Breast epithelium (tissue), 4 donors: Measurements from ENCODE around the gene TBL2. TPM values are rescaled to one million over a fixed set of nuclear protein-coding genes. Genes with fewer than 3 reads are reported as not detected.
"Not testable (repeated sequence)": the region's sequence is repeated elsewhere in the genome, so short reads cannot be mapped to it uniquely, and the experiment has no call there.

Experiments used
- DNase-seq, 2 donors: peaks; one replicate each; pipeline ENCODE4 v3.0.0-alpha.2; 2019; ENCODE audit warnings: low spot score in 2 of 2
- H3K27ac ChIP-seq, 2 donors: fragments of 200-600 bp; sonication (generic) in 1 of 2; one replicate each; pipeline ENCODE4 v1.5.1; 2016 to 2019; ENCODE audit warnings: mild to moderate bottlenecking in 1 of 2
- H3K27me3 ChIP-seq, 2 donors: fragments of 200-600 bp; sonication (generic) in 1 of 2; one replicate each; pipeline versions ENCODE4 v1.5.1 to v1.6.0; 2017 to 2019; ENCODE audit warnings: control low read depth in 1 of 2, mild to moderate bottlenecking in 1 of 2
- H3K36me3 ChIP-seq: fragments of 200-600 bp; one replicate; pipeline ENCODE4 v1.5.1; 2019
- H3K4me1 ChIP-seq, 2 donors: fragments of 200-600 bp; sonication (generic); one replicate each; pipeline ENCODE4 v1.5.1; 2016 to 2019; ENCODE audit warnings: control low read depth in 1 of 2
- H3K4me3 ChIP-seq, 3 donors: fragments of 200-600 bp; sonication (generic); 1 replicate in 2 of 3; 2 replicates in 1 of 3; pipeline ENCODE4 v1.5.1; 2016 to 2019; ENCODE audit warnings: mild to moderate bottlenecking in 3 of 3, moderate library complexity in 2 of 3
- H3K9me3 ChIP-seq, 2 donors: fragments of 200-600 bp; sonication (generic) in 1 of 2; one replicate each; pipeline ENCODE4 v1.5.1; 2016 to 2019; ENCODE audit warnings: control low read depth in 1 of 2
- CTCF ChIP-seq, 3 donors: fragments of 450-650 bp; IDR thresholded peaks; one replicate each; pipeline ENCODE4 v1.5.1; 2016 to 2017; ENCODE audit warnings: antibody characterized with exemption in 3 of 3, mild to moderate bottlenecking in 3 of 3, moderate library complexity in 3 of 3
- POLR2A ChIP-seq: fragments of 450-650 bp; IDR thresholded peaks from one replicate; pipeline ENCODE4 v1.6.1; 2016; ENCODE audit warnings: antibody characterized with exemption, mild to moderate bottlenecking, moderate library complexity
- POLR2AphosphoS5 ChIP-seq, 3 donors: sonication (generic); formaldehyde crosslinking; IDR thresholded peaks; one replicate each; pipeline ENCODE4 v1.6.1; 2017; ENCODE audit warnings: antibody characterized with exemption in 3 of 3
- intact Hi-C: fragments of 100-400 bp; cut with DNase I; formaldehyde crosslinking; loops from one replicate; pipeline ENCODE4 v1.15.1; 2023; ENCODE audit warnings: low total_unique reads
- total RNA-seq, 3 donors: library from RNA; depleted of rRNA; stranded (reverse); fragments of >200 nt; gene quantifications; one replicate each; pipeline ENCODE4 v1.1.0, GENCODE V29; 2016

TBL2 gene
- total RNA-seq, 3 donors from 2014 or later, result 31.0 to 39.3 (median 32.1) TPM

GRCh38 chr7:73526896-73527821, 51.2 kb downstream of the TBL2 start:
- H3K9me3 ChIP-seq, result no peaks in the 10 kb centered on the region
- no peaks in the 10 kb centered on the region for H3K36me3 ChIP-seq
- intact Hi-C loops, result no loop called here
- no peak overlapping the region for H3K4me3 ChIP-seq
- no peak for TF ChIP-seq POLR2AphosphoS5 (IDR thresholded peaks at IDR 0.05)
- no peak for TF ChIP-seq POLR2A
- no peak for TF ChIP-seq CTCF (IDR thresholded peaks at IDR 0.05)
- no peaks in the 10 kb centered on the region for H3K4me1 ChIP-seq
- no peak for DNase-seq
- no peak overlapping the region for H3K27ac ChIP-seq
- H3K27me3 ChIP-seq, result no peaks in the 10 kb centered on the region

GRCh38 chr7:73526158-73526494, 52.3 kb downstream of the TBL2 start:
- intact Hi-C loops, DNase-seq, H3K27ac ChIP-seq, H3K27me3 ChIP-seq, H3K4me3 ChIP-seq, H3K9me3 ChIP-seq, H3K36me3 ChIP-seq, H3K4me1 ChIP-seq: not testable (repeated sequence)

- peak; percentile 98 for DNase-seq
- H3K4me3 ChIP-seq, result peak within 1 kb of the TSS; percentile 86 to 88 (median 87)
- H3K27me3 ChIP-seq, result no peaks in the 10 kb centered on the region
- TF ChIP-seq POLR2AphosphoS5 (IDR thresholded peaks at IDR 0.05), result peak; percentile 79 to 93 (median 90)
- no peak for TF ChIP-seq POLR2A
- peak; percentile 21 to 50 (median 46) for TF ChIP-seq CTCF (IDR thresholded peaks at IDR 0.05)
- H3K9me3 ChIP-seq, result no peaks in the 10 kb centered on the region
- H3K36me3 ChIP-seq, result no peaks in the 10 kb centered on the region
- H3K4me1 ChIP-seq, result peaks cover 3 to 15% of the 10 kb centered on the region in 2 donors
- intact Hi-C loops, result no loop called here
- H3K27ac ChIP-seq, result peak within 1 kb of the TSS; percentile 94
Measured at GRCh38 chr7:73522105-73522872, 56.1 kb downstream of the TBL2 start, which contains the start of gene BAZ1B. Gene BAZ1B, minus strand, starts transcription at chr7:73522293. Its CDS starts 360 bp downstream, at chr7:73521933.

GRCh38 chr7:73521636-73522104, 56.7 kb downstream of the TBL2 start:
- intact Hi-C loops, result no loop called here
- Histone ChIP-seq H3K27ac (peak overlapping the region; percentile 94), H3K4me1 (peaks cover 3 to 15% of the 10 kb centered on the region in 2 donors), H3K9me3 (no peaks in the 10 kb centered on the region), H3K36me3 (no peaks in the 10 kb centered on the region), H3K4me3 (peak overlapping the region; percentile 86 to 88 (median 87)), H3K27me3 (no peaks in the 10 kb centered on the region)
- TF ChIP-seq POLR2A, result no peak
- no peak for TF ChIP-seq CTCF (IDR thresholded peaks at IDR 0.05)
- DNase-seq, result peak; percentile 20 to 53

- Histone ChIP-seq H3K36me3 (no peaks in the 10 kb centered on the region), H3K27me3 (no peaks in the 10 kb centered on the region), H3K9me3 (no peaks in the 10 kb centered on the region), H3K4me3 (peak overlapping the region; percentile 86 to 88 (median 87)), H3K27ac (peak overlapping the region; percentile 94), H3K4me1 (peaks cover 3 to 15% of the 10 kb centered on the region in 2 donors)
- intact Hi-C loops, result no loop called here
- DNase-seq, result no peak
- TF ChIP-seq POLR2A, result no peak
- no peak for TF ChIP-seq CTCF (IDR thresholded peaks at IDR 0.05)
- TF ChIP-seq POLR2AphosphoS5 (IDR thresholded peaks at IDR 0.05), result no peak
Measured at GRCh38 chr7:73520673-73521635, 57.4 kb downstream of the TBL2 start.
